ENCODE data around the gene FAM210B. TPM values are rescaled to one million over a fixed set of nuclear protein-coding genes. Genes with fewer than 3 reads are reported as not detected.
A peak's percentile ranks its signal among the peaks of the same experiment; 100 is the strongest.

The FAM210B gene
- total and polyA plus RNA-seq, 2 of the 13 experiments (the other 11 are each of a cell fraction or from before 2014, with no cell fraction given) = 75.9 to 107 TPM

GRCh38 chr20:56359212-56360132, 698 bp downstream of the FAM210B start (continued):
- 0 out of 2 replicates have a peak, but pooled peaks have one; percentile 9 for TF ChIP-seq HNF1A (IDR thresholded peaks at IDR 0.05; ENCODE audit: low read depth)
- TF ChIP-seq HNF1A (CRISPR knock-in tag; IDR thresholded peaks at IDR 0.05; ENCODE audit: borderline replicate concordance) = peak; percentile 16; the same call in 1 of the 2 replicates
- no peak; the same call in 1 of the 2 replicates for TF ChIP-seq XBP1 (CRISPR knock-in tag; IDR thresholded peaks at IDR 0.05)
- 0 out of 2 replicates have a peak, but pooled peaks have one; percentile 10 for TF ChIP-seq ATF6 (CRISPR knock-in tag; conservative IDR thresholded peaks at IDR 0.05)
- TF ChIP-seq TCF12 (IDR thresholded peaks at IDR 0.05) = no peak
- TF ChIP-seq TCF12 (CRISPR knock-in tag; IDR thresholded peaks at IDR 0.05) = no peak
- TF ChIP-seq RXRB (CRISPR knock-in tag; IDR thresholded peaks at IDR 0.05; ENCODE audit: borderline replicate concordance) = no peak; the same call in 1 of the 2 replicates
- peak; percentile 62; the same call in 1 of the 2 replicates for TF ChIP-seq GMEB1 (CRISPR knock-in tag; IDR thresholded peaks at IDR 0.05; ENCODE audit: borderline replicate concordance)
- no peak for TF ChIP-seq ZNF138 (CRISPR knock-in tag; IDR thresholded peaks at IDR 0.05; ENCODE audit: low read depth)
- no peak for TF ChIP-seq GZF1 (CRISPR knock-in tag; IDR thresholded peaks at IDR 0.05)
- TF ChIP-seq PRDM10 (CRISPR knock-in tag; IDR thresholded peaks at IDR 0.05; ENCODE audit: low read depth) = no peak; the same call in 1 of the 2 replicates
- peak; percentile 50 for TF ChIP-seq PTBP1 (IDR thresholded peaks at IDR 0.05; ENCODE audit: low read depth, low read length, poor library complexity, severe bottlenecking)
- no peak; the same call in none of the 2 replicates for TF ChIP-seq MYPOP (CRISPR knock-in tag; IDR thresholded peaks at IDR 0.05)
